GM21619 (cell line): Measurements from ENCODE around the gene POTEI.
"Not testable (repeated sequence)": the region's sequence is repeated elsewhere in the genome, so short reads cannot be mapped to it uniquely, and the experiment has no call there.

Experiments
- ATAC-seq: cut with Tn5 transposase; IDR thresholded peaks from one replicate; pipeline ENCODE4 v1.9.1; 2021; ENCODE audit not compliant: unreplicated experiment

POTEI gene

DNA sequence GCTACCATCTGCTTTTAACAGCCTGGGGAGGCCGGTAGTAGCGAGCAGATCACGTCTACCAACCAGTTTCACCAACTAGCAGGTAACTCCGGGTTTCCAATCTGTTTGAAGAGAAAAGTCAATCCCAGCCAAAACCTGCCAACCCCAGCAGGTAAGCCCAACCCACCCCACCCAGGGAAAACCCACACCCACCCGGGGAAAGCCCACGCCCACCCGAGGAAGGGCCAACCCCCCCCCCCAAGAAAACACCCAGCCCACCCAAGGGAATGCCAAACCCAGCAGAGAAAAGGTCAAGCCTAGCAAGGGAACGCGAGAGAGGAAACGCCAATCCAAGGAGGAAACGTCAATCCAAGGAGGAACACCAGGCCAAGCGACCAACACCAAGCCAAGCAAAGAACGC is at the start of gene POTEI:
Gene POTEI, minus strand, starts transcription at position 101 of the 400 bp plus-strand sequence. Its CDS starts 93 bp downstream, at position 8.
- not testable (repeated sequence) for ATAC-seq

DNA sequence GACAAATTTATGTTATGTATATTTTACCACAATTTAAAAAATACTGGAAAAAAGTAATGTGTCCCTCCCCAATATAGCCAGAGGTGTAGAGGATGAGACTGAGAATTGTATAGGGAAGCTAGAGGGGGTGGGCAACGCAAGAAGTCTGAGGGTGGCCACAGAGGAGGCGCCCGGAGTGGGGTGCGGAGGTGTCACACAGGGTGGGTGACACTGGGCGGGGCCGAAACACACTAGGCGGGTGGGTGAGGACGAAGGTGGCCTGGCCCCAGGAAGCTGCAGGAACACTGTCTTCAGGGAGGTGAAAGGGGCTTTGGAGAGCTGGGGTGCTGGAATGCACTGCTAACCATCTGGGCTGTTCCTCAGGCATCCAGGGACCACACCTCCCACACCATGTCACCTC is 47.3 kb upstream of the POTEI start:
- not testable (repeated sequence) for ATAC-seq

DNA sequence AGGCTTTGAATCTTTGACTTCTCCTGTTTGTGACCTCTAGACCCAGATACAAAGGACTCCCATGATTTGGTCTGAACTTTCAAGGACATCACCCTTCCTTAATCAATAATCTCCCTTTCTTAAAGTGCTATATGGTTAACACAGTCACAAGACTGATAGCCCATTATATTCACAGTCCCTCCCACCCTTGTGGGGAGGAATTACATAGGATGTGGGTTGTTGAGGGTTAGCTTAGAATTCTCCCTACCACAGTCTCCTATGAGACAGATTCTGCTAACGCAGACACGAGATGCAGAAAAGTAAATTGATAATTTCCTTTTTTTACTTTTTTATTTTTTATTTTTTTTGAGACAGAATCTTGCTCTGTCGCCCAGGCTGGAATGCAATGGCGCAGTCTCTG is 45.0 kb upstream of the POTEI start:
- ATAC-seq, result not testable (repeated sequence)

DNA sequence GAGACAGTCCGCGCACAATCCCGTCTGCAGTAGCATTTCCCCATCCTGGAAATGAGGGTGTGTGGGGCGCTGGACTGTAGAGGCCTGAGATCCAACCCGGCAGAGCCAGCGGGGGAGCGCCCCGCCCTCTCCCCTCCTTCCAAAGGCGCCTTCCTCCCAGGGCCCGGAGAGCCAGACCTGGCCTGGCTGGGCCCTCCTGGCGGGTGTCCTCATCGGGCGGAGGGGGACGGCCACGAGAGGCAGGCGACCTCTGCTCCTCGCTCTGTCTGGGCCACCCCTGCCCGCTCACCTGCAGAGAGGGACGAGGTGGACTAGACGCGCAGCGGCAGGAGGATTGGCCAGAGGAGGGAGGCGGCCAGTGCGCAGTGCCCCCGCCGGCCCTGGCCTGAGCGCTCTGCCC is 40.3 kb upstream of the POTEI start:
- ATAC-seq, result not testable (repeated sequence)

DNA sequence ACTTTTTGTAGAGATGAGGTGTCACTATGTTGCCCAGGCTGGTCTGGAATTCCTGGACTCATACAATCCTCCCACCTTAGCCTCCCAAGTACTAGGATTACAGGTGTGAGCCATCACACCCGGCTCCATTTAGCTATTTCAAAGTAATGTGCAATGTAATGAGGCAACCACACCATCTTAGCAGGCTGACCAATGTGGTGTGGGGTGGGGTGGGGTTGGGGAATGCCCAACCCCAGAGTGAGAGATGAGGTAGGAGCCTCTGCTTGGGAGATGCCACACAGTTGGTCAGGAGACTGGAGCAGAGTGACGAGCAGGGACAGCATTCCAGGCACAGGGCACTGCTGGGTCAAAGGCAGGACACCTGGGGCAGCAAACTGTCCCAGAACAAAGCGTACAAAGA is 39.3 kb upstream of the POTEI start:
- not testable (repeated sequence) for ATAC-seq

DNA sequence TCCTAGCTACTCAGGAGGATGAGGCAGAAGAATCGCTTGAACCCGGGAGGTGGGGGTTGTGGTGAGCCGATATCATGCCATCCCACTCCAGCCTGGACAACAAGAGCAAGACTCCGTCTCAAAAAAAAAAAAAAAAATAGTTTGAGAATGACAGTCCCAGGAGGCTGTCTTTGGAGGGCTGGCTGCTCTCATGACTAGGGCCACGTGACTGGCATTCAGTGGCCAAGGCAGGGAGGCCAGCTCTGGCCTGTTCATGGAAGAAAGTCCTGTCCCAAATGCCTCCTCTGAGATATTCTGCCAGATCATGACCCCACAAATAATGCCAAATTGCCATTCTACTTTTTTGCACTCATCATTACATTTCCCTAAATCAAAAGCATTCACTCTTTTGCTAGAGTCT is 35.9 kb upstream of the POTEI start:
- not testable (repeated sequence) for ATAC-seq

DNA sequence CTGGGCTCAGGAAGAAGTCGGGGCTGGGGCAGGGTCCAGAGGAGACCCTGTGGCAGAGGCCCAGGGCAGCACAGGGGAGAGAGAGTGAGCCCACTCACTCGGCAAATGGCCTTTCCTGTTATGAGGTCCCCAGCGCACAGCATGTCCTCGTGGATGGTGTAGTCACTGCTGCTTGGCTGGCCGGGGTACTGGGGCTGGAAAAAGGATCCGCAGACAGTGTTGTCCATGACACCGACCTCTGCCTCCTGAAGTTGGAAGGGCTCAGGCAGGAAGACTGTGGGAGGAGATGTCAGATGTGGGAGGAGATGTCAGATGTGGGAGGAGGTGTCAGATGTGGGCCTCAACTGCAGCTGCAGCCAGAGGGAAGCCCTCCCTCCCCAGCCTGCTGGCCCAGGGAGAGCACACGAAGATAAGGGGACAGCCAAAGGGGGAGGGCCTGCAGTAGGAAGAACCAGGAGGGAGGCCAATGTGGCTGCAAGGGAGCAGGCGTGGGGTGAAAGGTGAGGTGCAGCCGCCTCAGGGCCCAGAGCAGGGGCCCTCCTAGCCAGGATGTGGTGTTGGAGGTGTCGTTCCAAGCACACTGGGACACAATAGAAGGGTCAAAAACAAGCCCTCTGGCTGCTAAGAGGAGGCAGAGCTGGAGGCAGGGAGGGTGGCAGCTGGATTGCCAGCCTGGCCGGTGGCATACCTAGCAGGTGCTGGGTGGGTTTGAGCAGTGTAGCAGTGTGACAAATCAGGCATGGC is 34.8 kb upstream of the POTEI start:
- not testable (repeated sequence) for ATAC-seq

DNA sequence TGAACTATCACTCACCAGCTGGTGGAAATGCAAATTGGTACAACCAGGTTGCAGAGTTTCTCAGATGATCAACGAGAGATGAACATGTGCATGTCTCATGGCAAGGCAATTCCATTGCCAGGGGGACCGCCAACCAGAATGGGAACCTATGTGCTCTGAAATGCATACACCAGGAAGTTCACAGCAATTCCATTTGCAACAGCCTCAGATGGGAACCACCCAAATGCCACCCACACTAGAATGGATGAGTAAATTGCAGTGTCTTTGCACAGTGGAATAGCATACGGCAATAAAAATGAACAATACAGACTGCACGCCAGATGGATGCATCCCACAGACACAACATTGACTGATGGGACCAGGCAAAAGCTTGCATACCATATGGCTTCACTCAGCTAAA is 33.7 kb upstream of the POTEI start:
- not testable (repeated sequence) for ATAC-seq

DNA sequence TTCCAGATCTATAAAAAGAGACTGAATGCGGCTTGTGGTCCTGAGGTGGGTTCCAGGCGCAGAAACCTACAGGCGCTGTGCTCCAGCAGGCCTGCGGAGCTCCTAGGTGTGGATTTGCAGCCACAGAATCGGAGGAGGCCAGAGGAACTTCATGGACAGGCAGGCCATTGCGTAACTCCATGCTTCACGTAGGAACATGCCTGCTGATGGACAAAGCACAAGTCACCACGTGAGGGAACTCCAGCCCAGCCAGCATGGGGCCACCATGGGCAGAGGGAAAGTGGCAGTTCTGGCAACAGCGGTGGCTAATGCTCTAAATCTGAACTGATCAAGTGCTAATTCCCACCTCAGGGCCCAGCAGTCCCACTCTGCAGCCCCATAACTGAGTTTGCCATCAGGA is 29.1 kb upstream of the POTEI start:
- ATAC-seq, result not testable (repeated sequence)

DNA sequence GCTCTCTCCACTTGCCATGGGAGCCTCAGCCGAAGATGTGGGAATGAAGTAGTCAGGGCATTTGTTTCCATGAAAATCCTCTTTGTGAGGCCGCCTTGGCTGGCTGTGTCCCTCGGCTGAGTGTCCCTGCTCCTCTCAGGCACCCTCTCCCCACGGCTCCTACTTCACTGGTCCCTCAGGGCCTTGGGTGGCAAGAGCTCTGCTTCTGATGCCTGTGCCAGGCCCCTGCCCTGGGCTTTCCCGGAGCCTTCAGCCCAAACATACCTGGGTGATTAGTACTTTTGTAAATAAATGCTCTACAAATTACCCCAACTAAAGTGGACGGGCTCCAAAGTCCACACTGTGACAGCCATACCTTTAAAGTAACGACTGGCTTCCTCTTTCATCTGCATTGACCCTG is 27.5 kb upstream of the POTEI start:
- not testable (repeated sequence) for ATAC-seq

DNA sequence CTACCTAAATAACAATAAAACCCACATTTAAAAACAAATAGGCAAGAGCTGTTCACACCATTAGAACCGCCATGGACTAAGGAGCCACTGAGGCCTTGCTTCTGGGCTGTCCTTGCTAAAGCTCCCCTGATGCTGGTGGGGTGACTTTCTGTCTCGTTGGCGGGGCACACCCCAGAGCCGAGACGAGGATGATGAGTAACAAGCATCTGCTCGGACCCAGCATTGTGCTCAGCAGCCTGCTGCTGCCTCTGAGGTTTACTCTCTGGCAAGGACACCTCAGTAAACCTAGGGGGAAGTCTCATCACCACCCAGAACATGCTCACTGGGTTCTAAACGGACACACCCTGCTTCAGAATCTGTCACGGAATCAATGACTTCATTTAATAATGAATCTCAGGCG is 22.5 kb upstream of the POTEI start:
- ATAC-seq, result peak; percentile 34

DNA sequence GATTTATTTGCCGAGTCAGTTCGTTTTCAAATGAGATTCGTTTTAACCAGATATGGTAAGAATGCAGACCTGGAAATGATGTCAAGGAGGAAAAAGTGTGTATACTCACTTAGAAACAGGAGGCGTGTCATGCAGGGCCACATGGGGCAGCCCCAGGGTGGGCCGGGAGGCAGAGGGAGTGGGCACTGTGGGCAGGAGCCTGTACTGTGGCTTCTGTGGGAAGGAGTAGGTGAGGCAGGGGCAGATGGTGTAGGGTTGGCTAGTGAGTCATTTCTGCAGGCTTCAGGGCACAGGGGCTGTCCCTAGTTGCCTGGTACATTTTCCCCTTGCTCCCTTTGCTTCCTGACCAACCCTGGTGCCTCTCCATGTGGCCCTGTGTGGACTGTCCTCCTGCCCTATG is 22.1 kb upstream of the POTEI start:
- peak; percentile 92 for ATAC-seq

DNA sequence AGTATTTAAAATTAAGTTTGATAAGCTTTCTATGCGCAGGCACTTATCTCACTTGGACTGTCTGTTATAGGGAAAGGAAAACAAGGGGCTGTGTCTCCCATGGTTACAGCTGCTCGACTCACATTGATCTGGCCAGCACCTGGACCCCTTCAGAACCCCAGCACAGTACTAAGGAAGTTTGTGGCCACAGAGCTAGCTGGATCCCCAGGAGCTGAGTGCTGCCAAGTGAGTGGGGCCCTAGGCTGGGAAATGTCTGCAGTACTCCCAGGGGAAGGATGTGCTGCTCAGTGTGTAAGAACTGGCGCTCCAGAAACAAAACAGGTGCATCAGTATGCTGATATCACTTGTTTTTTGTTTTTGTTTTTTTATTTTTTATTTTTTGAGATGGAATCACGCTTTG is 21.1 kb upstream of the POTEI start:
- ATAC-seq, result not testable (repeated sequence)

DNA sequence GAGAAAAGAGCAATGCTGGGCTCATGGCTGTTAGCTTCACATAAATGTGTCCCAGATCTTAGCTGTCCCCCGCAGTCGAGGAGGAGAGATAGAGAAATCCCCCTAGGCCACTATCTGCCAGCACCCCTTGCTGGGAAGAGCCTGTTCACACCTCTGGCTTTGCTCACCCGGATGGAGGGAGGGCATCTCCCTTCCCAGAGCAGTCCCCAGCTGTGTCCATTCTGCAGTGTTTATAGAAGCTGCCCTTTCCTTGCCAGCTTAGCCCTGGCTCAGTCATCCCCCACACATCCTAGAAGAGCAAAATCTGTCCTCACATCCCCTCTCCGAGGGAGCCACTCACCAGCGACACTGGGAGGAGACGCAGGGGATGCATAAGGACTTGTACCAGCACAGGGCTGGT is 20.4 kb upstream of the POTEI start:
- ATAC-seq, result not testable (repeated sequence)

DNA sequence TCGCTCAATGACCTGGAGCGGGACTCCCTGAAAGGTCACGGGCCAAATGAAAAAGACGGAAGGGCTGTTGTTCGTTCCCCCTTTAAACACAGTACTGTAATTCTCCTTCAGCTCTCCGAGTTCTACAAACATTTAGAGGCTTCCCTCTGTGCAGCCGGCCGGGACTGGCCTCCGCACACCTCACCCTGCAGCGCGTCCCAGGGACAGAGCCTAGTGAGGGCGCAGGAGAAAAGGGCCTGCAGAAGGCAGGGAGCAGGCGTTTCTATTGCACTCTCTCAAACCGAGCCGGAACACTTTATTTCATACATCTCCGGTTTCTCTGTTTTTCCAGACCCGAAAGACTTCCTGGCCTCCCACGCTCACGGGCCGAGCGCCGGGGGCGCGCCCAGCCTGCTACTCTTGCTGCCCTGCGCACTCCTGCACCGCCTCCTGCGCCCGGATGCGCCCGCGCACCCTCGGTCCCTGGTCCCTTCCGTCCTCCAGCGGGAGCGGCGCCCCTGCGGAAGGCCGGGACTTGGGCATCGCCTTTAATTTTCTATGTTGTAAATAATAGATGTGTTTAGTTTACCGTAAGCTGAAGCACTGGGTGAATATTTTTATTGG is 18.3 kb upstream of the POTEI start:
- ATAC-seq, result not testable (repeated sequence)

DNA sequence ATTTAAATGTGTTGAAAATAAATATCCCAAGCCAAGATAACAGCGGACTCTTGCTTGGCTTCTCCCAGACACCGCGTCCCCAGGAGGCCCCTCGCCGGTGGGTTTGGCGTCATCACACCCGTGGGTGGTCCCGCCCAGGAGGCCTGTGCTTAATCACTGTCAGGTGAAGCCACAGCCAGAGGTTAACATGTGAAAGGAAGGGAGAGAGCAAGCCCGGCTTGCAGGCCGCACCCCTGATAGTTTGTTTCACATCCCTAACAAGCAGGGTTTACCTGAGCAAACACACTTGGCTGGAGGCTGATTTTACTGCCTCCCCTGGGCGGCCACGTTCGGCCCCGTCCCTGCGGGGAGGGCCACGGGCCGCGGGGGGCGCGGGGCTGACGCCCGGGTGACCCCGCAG is 13.3 kb upstream of the POTEI start:
- ATAC-seq, result not testable (repeated sequence)

DNA sequence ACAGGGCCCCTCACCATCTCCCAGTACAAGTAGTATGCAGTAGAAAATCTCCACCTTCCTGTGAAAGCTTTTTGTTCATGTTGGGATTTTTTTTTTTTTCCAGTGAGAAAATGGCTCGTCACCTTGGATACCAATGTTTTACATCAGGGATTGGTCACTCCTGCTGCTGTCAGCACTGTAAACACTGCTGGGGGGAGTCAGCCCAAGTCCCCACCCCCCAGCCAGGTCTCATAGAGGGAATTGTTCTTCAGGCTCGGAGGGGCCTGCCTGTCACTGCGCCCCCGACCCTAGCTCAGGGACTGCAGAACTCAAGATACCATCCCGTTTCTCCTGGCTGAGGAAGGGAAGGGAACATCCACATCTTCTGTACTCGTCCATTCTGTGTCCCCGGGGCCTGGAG is 11.9 kb upstream of the POTEI start, which contains the start of gene CFC1B:
Gene CFC1B, plus strand, starts transcription at position 231 of the 400 bp plus-strand sequence. CDS start 263 bp downstream, outside the sequence.
- ATAC-seq, result not testable (repeated sequence)

DNA sequence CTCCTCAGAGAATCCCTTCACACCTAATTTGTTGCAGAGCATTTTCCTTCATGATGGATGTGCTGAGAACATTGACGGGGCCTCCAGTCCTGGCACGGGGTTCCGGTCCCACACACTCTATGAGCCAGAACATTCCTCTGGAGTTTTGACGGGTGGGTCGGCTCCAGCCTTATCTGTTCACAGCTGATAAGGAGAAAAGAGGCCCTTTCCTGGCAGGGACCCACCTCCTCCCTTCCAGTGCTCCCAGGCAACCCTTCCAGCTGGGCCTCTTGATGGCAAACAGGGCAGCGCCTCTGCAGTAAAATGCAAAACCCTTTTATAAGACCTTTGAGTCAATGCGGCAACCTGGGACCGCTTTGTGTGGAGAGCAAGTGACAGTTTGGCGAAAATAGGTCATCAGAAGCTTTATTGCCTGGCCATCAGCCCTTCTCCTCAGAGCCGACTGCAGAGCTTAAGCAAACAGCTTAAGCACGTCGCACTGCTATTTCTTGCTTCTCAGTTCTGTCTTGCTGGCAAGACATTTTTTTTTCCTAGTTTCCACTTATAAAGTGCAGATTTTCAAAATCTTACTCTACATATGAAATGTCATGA is 9.5 kb upstream of the POTEI start:
- not testable (repeated sequence) for ATAC-seq

DNA sequence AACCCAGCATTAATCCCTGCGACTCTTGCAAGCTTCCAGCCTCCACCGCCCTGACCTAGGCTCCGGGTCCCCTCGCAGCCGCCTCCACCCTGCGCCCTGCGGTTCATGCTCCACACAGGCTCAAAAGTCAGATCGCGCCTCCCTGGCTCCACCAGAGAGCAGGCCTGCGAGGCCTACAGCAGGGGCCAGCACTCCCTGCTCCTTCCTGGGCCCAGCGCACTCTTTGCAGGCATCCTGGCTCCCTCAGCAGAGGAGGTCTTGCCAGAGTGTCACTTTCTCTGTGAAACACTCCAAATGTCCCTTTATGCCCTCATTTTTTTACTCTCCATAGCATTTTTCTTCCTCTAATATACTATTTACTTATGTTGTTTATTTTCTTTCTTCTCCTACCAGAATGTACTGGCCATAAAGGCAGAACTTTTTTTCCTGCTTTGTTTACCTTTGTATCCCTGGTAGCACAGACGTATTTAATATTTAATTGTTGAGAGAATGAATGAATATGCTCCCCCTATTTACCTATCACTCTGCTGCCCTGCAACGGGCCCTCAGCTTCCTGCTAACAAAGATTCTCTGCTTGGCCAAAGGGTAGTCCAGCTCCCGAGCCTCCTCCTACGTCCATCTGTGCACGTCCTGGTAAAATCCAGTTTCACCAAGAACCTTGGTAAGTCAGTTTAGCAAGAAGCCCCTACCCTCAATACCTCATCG is 2.8 kb upstream of the POTEI start:
- not testable (repeated sequence) for ATAC-seq

DNA sequence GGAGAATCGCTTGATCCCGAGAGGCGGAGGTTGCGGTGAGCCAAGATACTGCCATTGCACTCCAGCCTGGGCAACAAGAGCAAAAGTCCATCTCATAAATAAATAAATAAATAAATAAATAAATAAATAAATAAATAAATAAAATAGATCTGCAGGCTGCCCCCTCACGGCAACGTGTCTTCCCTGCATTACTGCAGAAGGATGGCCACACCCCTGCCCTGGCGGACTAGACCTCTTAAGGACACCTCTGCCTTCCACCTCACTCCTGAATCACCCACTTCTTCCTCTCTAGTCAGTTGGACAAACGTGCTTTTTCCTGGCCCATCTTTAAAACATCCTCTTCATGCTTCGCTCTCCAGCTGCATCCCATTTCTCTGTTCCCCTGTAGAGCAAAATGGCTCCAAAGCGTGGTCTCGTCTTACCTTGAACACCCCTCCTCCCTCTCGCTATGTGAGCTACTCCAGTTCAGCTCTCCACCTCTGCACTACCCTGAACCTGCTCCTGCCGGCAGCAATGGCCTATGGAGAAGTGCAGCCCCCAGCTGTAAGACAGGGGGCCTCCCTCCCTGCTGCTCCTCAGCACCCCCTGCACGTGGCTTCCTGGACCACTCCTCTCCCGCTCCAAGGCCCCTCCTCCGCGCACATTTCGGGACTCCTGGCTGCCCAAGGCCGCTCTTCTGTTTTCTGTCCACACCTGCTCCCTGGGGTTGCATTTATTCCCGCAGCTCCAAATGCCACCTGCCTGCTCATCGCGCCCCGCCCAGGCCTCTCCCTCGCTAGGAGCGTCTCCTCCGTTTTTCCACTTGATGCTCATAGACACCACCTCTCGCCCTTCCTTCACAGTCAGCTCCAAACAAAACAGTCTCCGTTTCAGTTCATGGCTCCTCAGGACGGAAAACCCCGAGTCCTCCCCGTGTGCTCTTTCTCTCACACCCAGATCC is 1.9 kb upstream of the POTEI start:
- not testable (repeated sequence) for ATAC-seq
